Measurements from ENCODE around the gene SLC27A1.

- TF ChIP-seq ZNF423 (CRISPR knock-in tag; IDR thresholded peaks at IDR 0.05) (no peak), CTCF (IDR thresholded peaks at IDR 0.05) (no peak), CREB1 (CRISPR knock-in tag; IDR thresholded peaks at IDR 0.05) (no peak), FOXP4 (CRISPR knock-in tag; IDR thresholded peaks at IDR 0.05) (no peak), ZNF121 (CRISPR knock-in tag; IDR thresholded peaks at IDR 0.05) (no peak), ATF6 (CRISPR knock-in tag; IDR thresholded peaks at IDR 0.05) (no peak), KAT7 (CRISPR knock-in tag; IDR thresholded peaks at IDR 0.05; ENCODE audit: borderline replicate concordance) (no peak), ZNF425 (CRISPR knock-in tag; conservative IDR thresholded peaks at IDR 0.05) (no peak), FOXJ3 (CRISPR knock-in tag; IDR thresholded peaks at IDR 0.05; ENCODE audit: borderline replicate concordance) (no peak), PREB (CRISPR knock-in tag; IDR thresholded peaks at IDR 0.05; ENCODE audit: borderline replicate concordance) (no peak)
Measured at GRCh38 chr19:17529239-17530158, 59.2 kb downstream of the SLC27A1 start.

Measured in WTC11 (cell line).